OCI-M2 (cell line): Measurements from ENCODE around the gene NDST1.

Source experiments
- DNase-seq: peaks from one replicate; lab custom pipeline; 2025; ENCODE audit not compliant: unreplicated experiment; lab: John Stamatoyannopoulos, UW

The NDST1 gene

DNA sequence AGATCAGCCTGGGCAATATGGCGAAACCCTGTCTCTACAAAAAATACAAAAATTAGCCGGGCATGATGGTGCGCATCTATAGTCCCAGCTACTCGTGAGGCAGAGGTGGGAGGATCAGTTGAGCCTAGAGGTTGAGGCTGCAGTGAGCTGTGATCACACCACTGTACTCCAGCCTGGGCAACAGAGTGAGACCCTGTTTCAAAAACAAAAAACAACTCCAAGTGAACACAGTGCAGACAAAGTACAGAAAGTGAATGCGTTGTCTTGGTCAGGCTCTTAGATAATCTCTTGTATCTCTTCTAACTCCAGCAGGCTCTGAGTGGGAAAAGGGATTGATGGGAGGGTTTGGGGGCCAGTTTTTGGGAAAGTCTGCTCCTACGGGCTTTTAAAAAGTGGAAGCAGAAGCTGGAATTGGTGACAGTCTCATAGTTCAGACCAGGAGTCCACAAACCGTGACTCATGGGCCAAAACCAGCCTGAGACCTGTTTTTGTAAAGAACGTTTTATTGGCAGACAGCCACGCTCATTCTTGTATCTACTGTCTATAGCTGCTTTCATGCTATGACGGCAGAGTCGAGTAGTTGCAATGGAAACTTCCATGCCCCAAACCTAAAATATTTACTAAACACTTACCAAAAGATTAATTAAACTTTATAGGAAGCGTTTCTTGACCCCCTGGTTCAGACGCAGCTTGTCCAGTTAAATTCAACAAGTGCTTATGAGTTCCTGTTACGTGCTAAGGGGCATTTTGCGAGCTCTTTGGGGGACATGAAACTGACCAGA is 32.9 kb downstream of the NDST1 start:
- DNase-seq, result no peak

DNA sequence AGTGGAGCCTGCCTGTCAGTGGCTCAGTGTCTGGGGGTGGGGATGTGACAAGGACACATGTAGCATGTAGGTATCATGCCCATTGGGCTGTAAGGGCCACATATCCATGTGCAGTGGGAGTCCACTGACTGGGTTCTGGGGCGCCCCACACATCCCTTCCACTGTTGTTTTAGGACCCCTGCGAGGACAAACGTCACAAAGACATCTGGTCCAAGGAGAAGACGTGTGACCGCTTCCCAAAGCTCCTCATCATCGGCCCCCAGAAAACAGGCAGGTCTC is 33.4 kb downstream of the NDST1 start:
- no peak for DNase-seq

DNA sequence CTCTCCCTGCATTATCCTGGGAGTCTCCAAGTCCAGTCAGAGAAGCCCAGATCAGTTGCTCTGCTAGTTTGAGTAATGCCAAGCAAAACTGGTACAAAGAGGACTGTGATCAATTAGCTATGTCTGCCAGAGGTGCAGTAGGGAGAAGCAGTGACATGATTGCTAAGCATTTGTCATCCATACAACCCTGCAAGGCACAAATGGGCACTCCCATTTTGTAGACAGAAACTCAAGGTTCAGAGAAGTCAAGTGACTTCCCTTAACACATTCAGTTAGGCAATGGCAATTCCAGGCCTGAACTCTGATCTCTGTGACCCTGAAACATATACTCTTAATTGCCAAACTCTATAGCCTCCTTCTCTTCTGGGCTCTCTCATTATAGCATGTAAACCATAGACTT is 34.0 kb downstream of the NDST1 start:
- DNase-seq, result no peak

- DNase-seq, result no peak
These were observed 35.1 kb downstream of the NDST1 start for GRCh38 chr5:150542933-150543445.

- DNase-seq, result peak; percentile 6
These were observed 36.8 kb downstream of the NDST1 start for GRCh38 chr5:150544611-150545219.

DNA sequence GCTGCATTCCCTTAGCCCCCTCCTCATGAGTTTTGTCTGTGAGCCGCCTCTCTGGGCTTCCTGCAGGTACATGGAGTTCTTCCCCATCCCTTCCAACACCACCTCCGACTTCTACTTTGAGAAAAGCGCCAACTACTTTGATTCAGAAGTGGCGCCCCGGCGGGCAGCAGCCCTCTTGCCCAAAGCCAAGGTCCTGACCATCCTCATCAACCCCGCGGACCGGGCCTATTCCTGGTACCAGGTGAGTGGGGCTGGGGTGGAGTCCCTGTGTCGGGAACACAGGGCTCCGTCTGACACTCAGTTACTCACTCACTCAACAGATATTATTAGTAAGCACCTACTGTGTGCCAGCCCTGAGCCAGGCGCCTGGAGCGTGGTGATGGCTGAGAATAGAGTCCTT is 37.3 kb downstream of the NDST1 start:
- no peak for DNase-seq

- no peak for DNase-seq
These were observed 40.2 kb downstream of the NDST1 start for GRCh38 chr5:150548123-150548522.

DNA sequence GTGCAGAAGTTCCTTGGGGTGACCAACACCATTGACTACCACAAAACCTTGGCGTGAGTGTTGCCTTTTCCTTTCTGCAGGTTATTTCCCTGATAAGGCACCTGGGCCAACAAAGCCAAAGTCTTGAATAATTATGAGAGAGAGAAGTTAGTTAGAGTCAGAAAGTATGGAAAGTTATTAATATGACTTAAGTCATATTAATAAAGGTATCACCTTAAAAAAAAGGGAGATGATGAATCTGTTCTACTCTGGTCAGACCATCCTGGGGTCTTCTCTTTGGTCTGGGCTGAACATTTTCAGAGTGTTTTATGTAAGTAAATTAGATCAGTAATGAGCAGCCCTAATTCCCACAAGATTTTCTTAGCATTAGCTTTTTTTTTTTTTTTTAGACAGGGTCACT is 41.8 kb downstream of the NDST1 start:
- no peak for DNase-seq

DNA sequence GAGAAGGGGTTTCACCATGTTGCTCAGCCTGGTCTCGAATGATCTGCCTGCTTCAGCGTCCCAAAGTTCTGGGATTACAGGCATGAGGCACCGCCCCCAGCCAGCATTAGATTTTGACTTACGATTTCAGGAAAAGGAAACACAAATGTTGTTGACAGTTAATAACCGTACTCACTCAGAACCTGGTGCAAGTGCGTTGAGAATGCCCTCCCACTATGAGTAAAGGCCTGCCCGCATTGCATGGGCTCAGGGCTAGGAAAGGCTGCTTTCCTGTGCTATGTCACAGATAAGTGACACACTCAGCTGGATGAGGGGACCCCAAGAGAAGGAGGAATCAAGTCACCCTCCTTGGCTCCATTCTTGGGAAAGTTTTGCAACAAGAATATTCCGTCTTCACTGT is 42.4 kb downstream of the NDST1 start:
- no peak for DNase-seq

GRCh38 chr5:150551066-150551465 is 43.1 kb downstream of the NDST1 start:
- no peak for DNase-seq

GRCh38 chr5:150553402-150553801 is 45.5 kb downstream of the NDST1 start:
- DNase-seq, result no peak

GRCh38 chr5:150553911-150554310 is 46.0 kb downstream of the NDST1 start:
- DNase-seq, result no peak

- no peak for DNase-seq
These were observed 46.9 kb downstream of the NDST1 start for GRCh38 chr5:150554857-150555256.

- no peak for DNase-seq
These were observed 48.2 kb downstream of the NDST1 start for GRCh38 chr5:150556106-150556505.

GRCh38 chr5:150556859-150557508 is 49.1 kb downstream of the NDST1 start:
- no peak for DNase-seq

- DNase-seq, result no peak
These were observed 49.6 kb downstream of the NDST1 start for GRCh38 chr5:150557509-150557872.

- DNase-seq, result no peak
These were observed 50.2 kb downstream of the NDST1 start for GRCh38 chr5:150558088-150558621.

DNA sequence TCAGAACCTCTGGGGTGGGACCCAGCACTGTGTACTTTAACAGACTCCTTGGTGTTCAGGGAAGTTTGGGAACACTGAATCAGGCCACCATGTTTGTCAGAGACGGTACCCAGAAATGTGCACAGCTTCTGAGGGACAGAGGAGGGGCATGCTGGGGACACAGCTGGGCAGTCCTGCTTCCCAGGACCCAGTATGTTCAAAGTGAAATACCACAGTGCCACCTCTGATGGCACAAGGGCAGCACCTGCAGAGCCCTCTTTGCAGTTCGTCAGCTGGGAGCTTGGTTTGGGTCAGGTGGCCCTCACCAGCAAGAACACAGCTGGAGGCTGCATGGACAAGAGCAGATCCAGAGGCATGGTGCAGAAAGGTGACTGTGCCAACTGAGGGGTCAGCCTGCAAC is 51.2 kb downstream of the NDST1 start:
- no peak for DNase-seq

- DNase-seq, result no peak
These were observed 51.8 kb downstream of the NDST1 start for GRCh38 chr5:150559701-150560100.

DNA sequence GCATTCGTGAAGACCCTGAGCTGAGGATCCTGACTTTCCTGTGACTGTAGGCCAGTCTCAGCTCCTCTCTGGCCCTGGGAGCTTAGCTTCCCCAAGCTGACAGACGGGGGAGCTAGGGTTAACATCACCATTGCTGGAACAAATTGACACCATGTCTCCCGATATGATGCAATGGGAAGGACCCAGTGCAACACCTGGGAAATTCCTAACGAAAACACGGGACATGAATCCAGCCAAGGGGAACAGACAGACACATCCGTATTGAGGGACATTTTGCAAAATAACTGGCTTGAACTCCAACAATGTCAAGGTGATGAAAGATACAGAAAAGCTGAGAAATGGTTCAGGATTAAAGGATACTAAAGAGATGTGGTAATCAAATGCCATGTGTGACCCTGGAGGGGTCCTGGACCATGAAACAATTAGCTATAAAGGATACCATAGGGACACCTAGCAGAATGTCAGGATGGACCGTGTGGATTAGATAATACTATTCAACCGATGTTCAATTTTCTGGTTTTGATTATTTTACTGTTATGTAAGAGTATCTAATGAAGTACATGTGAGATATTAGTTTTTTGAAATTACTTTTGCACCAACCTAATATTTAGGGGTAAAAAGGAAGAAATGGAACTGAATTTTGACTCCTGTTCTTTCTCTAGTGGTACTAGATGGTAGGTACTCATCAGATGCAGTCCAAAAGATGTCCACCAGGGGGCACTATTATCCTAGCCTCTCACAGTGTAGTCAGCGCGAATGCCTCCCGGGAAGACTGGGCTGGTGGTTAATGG is 52.7 kb downstream of the NDST1 start:
- DNase-seq, result peak; percentile 72

GRCh38 chr5:150561192-150561512 is 53.2 kb downstream of the NDST1 start:
- no peak for DNase-seq
